WERI-Rb-1 (cell line): ENCODE measurements around the gene PURA.

Experiments used
- DNase-seq: peaks from one replicate; pipeline ENCODE4 v3.0.0-alpha.2; 2020
- H3K27ac ChIP-seq: fragments of 250-450 bp; sonication (Bioruptor Pico); 2 replicates; pipeline ENCODE4 v1.5.1; 2020; ENCODE audit warnings: mild to moderate bottlenecking, moderate library complexity
- H3K27me3 ChIP-seq: fragments of 250-450 bp; sonication (Bioruptor Pico); 2 replicates; pipeline ENCODE4 v1.5.1; 2021; ENCODE audit warnings: mild to moderate bottlenecking, low read depth, moderate library complexity; ENCODE audit not compliant: insufficient read depth, severe bottlenecking
- H3K36me3 ChIP-seq: fragments of 250-450 bp; sonication (Bioruptor Pico); 2 replicates; pipeline ENCODE4 v1.5.1; 2020; ENCODE audit warnings: mild to moderate bottlenecking, moderate library complexity
- H3K4me3 ChIP-seq: 2 replicates; pipeline ENCODE4 v1.5.1; 2011; ENCODE audit warnings: low read depth, mild to moderate bottlenecking, control low read depth, low read length
- H3K9me3 ChIP-seq: fragments of 250-450 bp; sonication (Bioruptor Pico); 2 replicates; pipeline ENCODE4 v1.5.1; 2021; ENCODE audit warnings: mild to moderate bottlenecking, moderate library complexity; ENCODE audit not compliant: severe bottlenecking
- CTCF ChIP-seq: IDR thresholded peaks from 2 replicates; pipeline ENCODE4 v1.5.1; 2011; ENCODE audit warnings: low read depth, mild to moderate bottlenecking, control low read depth, inconsistent platforms, low read length

The PURA gene

GRCh38 chr5:140111011-140111858 lies 2.7 kb upstream of the PURA start:
- no peak for TF ChIP-seq CTCF
- H3K36me3 ChIP-seq, result peaks cover 20% of the 10 kb centered on the region
- no peaks in the 10 kb centered on the region for H3K9me3 ChIP-seq
- peak; percentile 49 for DNase-seq
- peak overlapping the region; percentile 26 for H3K4me3 ChIP-seq
- no peaks in the 10 kb centered on the region for H3K27me3 ChIP-seq
- peak overlapping the region; percentile 97 for H3K27ac ChIP-seq

- Histone ChIP-seq H3K27ac (peak overlapping the region; percentile 93), H3K9me3 (no peaks in the 10 kb centered on the region), H3K36me3 (peaks cover 22% of the 10 kb centered on the region), H3K27me3 (no peaks in the 10 kb centered on the region), H3K4me3 (no peak overlapping the region)
- no peak for DNase-seq
- no peak for TF ChIP-seq CTCF
These were observed 1.9 kb upstream of the PURA start for GRCh38 chr5:140111859-140112551.

GRCh38 chr5:140112685-140113179 lies 1.2 kb upstream of the PURA start:
- no peak for TF ChIP-seq CTCF
- no peaks in the 10 kb centered on the region for H3K27me3 ChIP-seq
- peak overlapping the region; percentile 93 for H3K27ac ChIP-seq
- no peaks in the 10 kb centered on the region for H3K9me3 ChIP-seq
- peak overlapping the region; percentile 60 for H3K4me3 ChIP-seq
- no peak for DNase-seq
- peaks cover 22% of the 10 kb centered on the region for H3K36me3 ChIP-seq

GRCh38 chr5:140113180-140113698 lies 670 bp upstream of the PURA start:
- Histone ChIP-seq H3K27me3 (no peaks in the 10 kb centered on the region), H3K9me3 (no peaks in the 10 kb centered on the region), H3K27ac (peak overlapping the region; percentile 93), H3K4me3 (peak overlapping the region; percentile 60), H3K36me3 (peaks cover 22% of the 10 kb centered on the region)
- peak; percentile 82 for DNase-seq
- no peak for TF ChIP-seq CTCF

GRCh38 chr5:140114341-140115185 lies 654 bp downstream of the PURA start:
- Histone ChIP-seq H3K27ac (peak overlapping the region; percentile 93), H3K9me3 (no peaks in the 10 kb centered on the region), H3K36me3 (peaks cover 22% of the 10 kb centered on the region), H3K4me3 (peak overlapping the region; percentile 78), H3K27me3 (no peaks in the 10 kb centered on the region)
- DNase-seq, result peak; percentile 53
- TF ChIP-seq CTCF, result no peak
